Neural progenitor cell (in vitro differentiated cells): Measurements from ENCODE around the gene CCDC174. TPM values are rescaled to one million over a fixed set of nuclear protein-coding genes. Genes with fewer than 3 reads are reported as not detected.

Experiments
- DNase-seq: peaks from one replicate; pipeline ENCODE4 v3.0.0-alpha.2; 2016; ENCODE audit warnings: low spot score
- H2AFZ ChIP-seq: fragments of 200-600 bp; sonication (generic); replicated peaks from 2 replicates; pipeline ENCODE4 v1.6.1; 2016; ENCODE audit warnings: antibody characterized with exemption
- H3F3A ChIP-seq: fragments of 200-600 bp; sonication (generic); 2 replicates; pipeline ENCODE4 v1.6.1; 2016; ENCODE audit warnings: antibody characterized with exemption, low read depth
- H3K27ac ChIP-seq: fragments of 200-600 bp; sonication (generic); 2 replicates; pipeline ENCODE4 v1.5.1; 2016; ENCODE audit warnings: mild to moderate bottlenecking
- H3K27me3 ChIP-seq: fragments of 200-600 bp; sonication (generic); 2 replicates; pipeline ENCODE4 v1.6.1; 2016; ENCODE audit warnings: mild to moderate bottlenecking, moderate library complexity
- H3K36me3 ChIP-seq: fragments of 200-600 bp; sonication (generic); 2 replicates; pipeline ENCODE4 v1.5.1; 2016
- H3K4me1 ChIP-seq: fragments of 200-600 bp; sonication (generic); 2 replicates; pipeline ENCODE4 v1.6.1; 2016; ENCODE audit warnings: mixed run types
- H3K4me2 ChIP-seq: fragments of 200-600 bp; sonication (generic); 2 replicates; pipeline ENCODE4 v1.6.1; 2016
- H3K4me3 ChIP-seq: fragments of 200-600 bp; sonication (generic); 2 replicates; pipeline ENCODE4 v1.5.1; 2016
- H3K79me2 ChIP-seq: fragments of 200-600 bp; sonication (generic); 2 replicates; pipeline ENCODE4 v1.6.1; 2016; ENCODE audit warnings: low read depth
- H3K9ac ChIP-seq: fragments of 200-600 bp; sonication (generic); 2 replicates; pipeline ENCODE4 v1.6.1; 2016
- H3K9me3 ChIP-seq: fragments of 200-600 bp; sonication (generic); 2 replicates; pipeline ENCODE4 v1.5.1; 2016; ENCODE audit warnings: low read depth
- H4K20me1 ChIP-seq: fragments of 200-600 bp; sonication (generic); 2 replicates; pipeline ENCODE4 v1.6.1; 2016; ENCODE audit warnings: low read depth
- H3K27ac Mint-ChIP-seq: 3 replicates; pipeline ENCODE4 v1.8.0; 2021; ENCODE audit warnings: mixed read lengths
- H3K27me3 Mint-ChIP-seq: 2 replicates; pipeline ENCODE4 v1.8.0; 2022; ENCODE audit warnings: low read depth, mild to moderate bottlenecking, inconsistent platforms, moderate library complexity, mixed read lengths; ENCODE audit not compliant: insufficient read depth
- H3K36me3 Mint-ChIP-seq: 3 replicates; pipeline ENCODE4 v1.8.0; 2021; ENCODE audit warnings: mixed read lengths
- H3K4me1 Mint-ChIP-seq: 3 replicates; pipeline ENCODE4 v1.8.0; 2021; ENCODE audit warnings: mixed read lengths
- H3K4me3 Mint-ChIP-seq: 3 replicates; pipeline ENCODE4 v1.8.0; 2021; ENCODE audit warnings: mild to moderate bottlenecking, moderate library complexity, mixed read lengths
- H3K9me3 Mint-ChIP-seq: 3 replicates; pipeline ENCODE4 v1.8.0; 2020; ENCODE audit warnings: mixed read lengths
- EZH2 ChIP-seq: fragments of 200-600 bp; sonication (generic); IDR thresholded peaks from 2 replicates; pipeline ENCODE4 v1.6.1; 2017; ENCODE audit warnings: antibody characterized with exemption, mild to moderate bottlenecking, moderate library complexity
- EZH2phosphoT487 ChIP-seq: fragments of 200-600 bp; sonication (generic); IDR thresholded peaks from 2 replicates; pipeline ENCODE4 v1.6.1; 2017; ENCODE audit warnings: antibody characterized with exemption
- total RNA-seq: library from RNA; depleted of rRNA; stranded (reverse); fragments of >200 nt; gene quantifications from 2 replicates; pipeline ENCODE4 v1.2.3, GENCODE V29; 2015; ENCODE audit warnings: low replicate concordance
- TF ChIP-seq, protein P1 (sequence below): fragments of 200-600 bp; sonication (generic); IDR thresholded peaks from 2 replicates; pipeline ENCODE4 v1.5.1; 2017; ENCODE audit warnings: antibody characterized with exemption, mild to moderate bottlenecking

Gene CCDC174
- total RNA-seq, 1 donor from 2014 or later: 13.0 TPM

DNA sequence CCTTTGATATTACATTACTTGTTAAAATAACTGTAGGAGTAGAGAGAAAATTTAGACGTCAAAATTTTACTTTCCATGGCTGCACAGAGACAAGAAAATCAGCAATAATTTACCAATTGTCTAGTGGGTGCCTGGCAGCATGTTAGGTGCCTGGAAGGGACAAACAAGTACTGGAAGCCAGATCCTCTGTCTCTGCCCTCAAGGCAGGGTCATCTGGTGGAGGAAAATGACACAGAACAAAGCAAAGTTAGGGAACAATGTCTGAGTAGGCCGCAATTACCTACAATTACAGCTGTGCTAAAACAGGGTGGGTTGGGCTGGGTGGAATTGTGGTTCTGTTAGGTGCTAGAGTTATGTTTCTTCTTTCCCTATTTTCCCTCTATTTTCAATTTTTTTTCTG is 7.4 kb downstream of the CCDC174 start:
- H3K27me3 Mint-ChIP-seq: no peaks in the 10 kb centered on the region
- Histone ChIP-seq H3K27ac (no peak overlapping the region), H2AFZ (no peak overlapping the region), H3K36me3 (peaks cover 6% of the 10 kb centered on the region), H3K4me2 (no peak overlapping the region), H4K20me1 (peaks cover 6% of the 10 kb centered on the region), H3K9ac (no peak overlapping the region), H3F3A (no peaks in the 10 kb centered on the region), H3K4me1 (no peaks in the 10 kb centered on the region), H3K4me3 (no peak overlapping the region), H3K9me3 (no peaks in the 10 kb centered on the region), H3K27me3 (no peaks in the 10 kb centered on the region), H3K79me2 (peaks cover 1% of the 10 kb centered on the region)
- H3K4me1 Mint-ChIP-seq: peaks cover under 1% of the 10 kb centered on the region
- TF ChIP-seq, protein P1, sequence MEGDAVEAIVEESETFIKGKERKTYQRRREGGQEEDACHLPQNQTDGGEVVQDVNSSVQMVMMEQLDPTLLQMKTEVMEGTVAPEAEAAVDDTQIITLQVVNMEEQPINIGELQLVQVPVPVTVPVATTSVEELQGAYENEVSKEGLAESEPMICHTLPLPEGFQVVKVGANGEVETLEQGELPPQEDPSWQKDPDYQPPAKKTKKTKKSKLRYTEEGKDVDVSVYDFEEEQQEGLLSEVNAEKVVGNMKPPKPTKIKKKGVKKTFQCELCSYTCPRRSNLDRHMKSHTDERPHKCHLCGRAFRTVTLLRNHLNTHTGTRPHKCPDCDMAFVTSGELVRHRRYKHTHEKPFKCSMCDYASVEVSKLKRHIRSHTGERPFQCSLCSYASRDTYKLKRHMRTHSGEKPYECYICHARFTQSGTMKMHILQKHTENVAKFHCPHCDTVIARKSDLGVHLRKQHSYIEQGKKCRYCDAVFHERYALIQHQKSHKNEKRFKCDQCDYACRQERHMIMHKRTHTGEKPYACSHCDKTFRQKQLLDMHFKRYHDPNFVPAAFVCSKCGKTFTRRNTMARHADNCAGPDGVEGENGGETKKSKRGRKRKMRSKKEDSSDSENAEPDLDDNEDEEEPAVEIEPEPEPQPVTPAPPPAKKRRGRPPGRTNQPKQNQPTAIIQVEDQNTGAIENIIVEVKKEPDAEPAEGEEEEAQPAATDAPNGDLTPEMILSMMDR: no peak
- TF ChIP-seq EZH2phosphoT487: no peak
- no peak for TF ChIP-seq EZH2
- peaks cover 30% of the 10 kb centered on the region for H3K36me3 Mint-ChIP-seq
- no peak for DNase-seq
- H3K9me3 Mint-ChIP-seq: no peaks in the 10 kb centered on the region
- no peak overlapping the region for H3K27ac Mint-ChIP-seq
- no peak overlapping the region for H3K4me3 Mint-ChIP-seq

DNA sequence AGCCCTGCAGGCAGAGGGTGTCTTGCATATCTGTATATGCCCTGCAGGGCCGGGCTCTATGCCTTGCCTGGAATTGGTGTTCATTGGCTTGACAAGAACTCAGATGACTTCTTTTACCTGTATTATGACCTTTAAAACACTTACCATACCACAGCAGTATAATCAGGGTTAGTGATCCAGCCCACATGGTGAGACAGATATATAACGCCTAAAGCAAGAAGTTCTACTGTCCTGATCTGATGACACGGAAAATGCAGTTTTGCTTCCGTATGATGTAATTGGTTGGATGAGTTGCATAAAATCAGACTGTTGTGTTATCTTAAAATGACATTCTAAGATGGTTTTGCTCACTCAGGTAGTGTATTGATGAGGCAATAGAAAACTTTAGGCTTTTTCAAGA is 9.4 kb downstream of the CCDC174 start:
- DNase-seq: no peak
- Histone ChIP-seq H3K79me2 (no peaks in the 10 kb centered on the region), H4K20me1 (peaks cover 6% of the 10 kb centered on the region), H3K9me3 (no peaks in the 10 kb centered on the region), H3K27me3 (no peaks in the 10 kb centered on the region), H3F3A (no peaks in the 10 kb centered on the region), H3K9ac (no peak overlapping the region), H3K36me3 (peaks cover 7% of the 10 kb centered on the region), H2AFZ (no peak overlapping the region), H3K4me1 (no peaks in the 10 kb centered on the region), H3K4me2 (no peak overlapping the region), H3K4me3 (no peak overlapping the region), H3K27ac (no peak overlapping the region)
- H3K4me1 Mint-ChIP-seq: no peaks in the 10 kb centered on the region
- no peak for TF ChIP-seq EZH2
- TF ChIP-seq, protein P1: no peak
- no peak for TF ChIP-seq EZH2phosphoT487
- no peaks in the 10 kb centered on the region for H3K27me3 Mint-ChIP-seq
- peaks cover 33% of the 10 kb centered on the region for H3K36me3 Mint-ChIP-seq
- no peak overlapping the region for H3K4me3 Mint-ChIP-seq
- no peak overlapping the region for H3K27ac Mint-ChIP-seq
- no peaks in the 10 kb centered on the region for H3K9me3 Mint-ChIP-seq

DNA sequence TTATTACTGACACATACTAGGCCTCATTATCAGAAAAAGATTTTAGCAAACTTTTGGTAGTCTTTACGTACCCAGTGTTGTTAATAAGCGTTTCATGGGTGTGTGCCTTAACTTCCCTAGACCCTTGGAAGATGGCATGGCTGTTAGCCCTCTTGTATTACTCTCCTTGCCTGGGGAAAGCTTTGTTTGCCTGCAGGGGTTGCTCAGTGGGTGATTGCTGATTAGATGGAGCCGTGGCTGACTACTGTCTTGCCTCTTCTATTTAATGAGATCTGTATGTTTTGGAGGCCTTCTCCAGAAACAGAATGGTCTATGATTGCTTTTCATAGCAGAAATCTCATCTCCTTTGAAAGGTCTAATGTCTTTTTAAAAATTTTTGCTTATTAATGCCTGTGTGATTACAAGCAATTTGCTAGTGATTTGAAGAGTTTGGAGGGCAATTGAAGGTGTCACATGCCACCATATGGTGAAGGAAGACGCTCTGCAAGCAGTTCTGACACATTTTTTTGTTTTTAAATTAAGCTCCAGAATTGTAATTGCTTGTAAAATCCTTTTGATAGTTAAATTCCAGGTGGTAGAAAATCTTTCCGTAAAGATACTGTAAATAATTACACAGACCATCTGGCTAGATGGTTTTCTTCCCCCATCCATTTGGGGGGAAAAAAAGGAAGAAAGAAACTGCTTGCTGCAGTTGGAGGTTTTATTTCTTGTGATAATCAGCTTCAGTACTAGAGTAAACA is 12.0 kb downstream of the CCDC174 start:
- Histone ChIP-seq H3K9me3 (no peaks in the 10 kb centered on the region), H3K27me3 (no peaks in the 10 kb centered on the region), H3K9ac (no peak overlapping the region), H3K36me3 (peaks cover 22% of the 10 kb centered on the region), H3K4me2 (no peak overlapping the region), H4K20me1 (no peaks in the 10 kb centered on the region), H2AFZ (no peak overlapping the region), H3K4me3 (no peak overlapping the region), H3K79me2 (no peaks in the 10 kb centered on the region), H3K27ac (no peak overlapping the region), H3K4me1 (no peaks in the 10 kb centered on the region), H3F3A (no peaks in the 10 kb centered on the region)
- no peaks in the 10 kb centered on the region for H3K4me1 Mint-ChIP-seq
- H3K27ac Mint-ChIP-seq: no peak overlapping the region
- TF ChIP-seq, protein P1: no peak
- TF ChIP-seq EZH2phosphoT487 (no peak), EZH2 (no peak)
- no peak for DNase-seq
- H3K4me3 Mint-ChIP-seq: no peak overlapping the region
- peaks cover 34% of the 10 kb centered on the region for H3K36me3 Mint-ChIP-seq
- H3K27me3 Mint-ChIP-seq: no peaks in the 10 kb centered on the region
- no peaks in the 10 kb centered on the region for H3K9me3 Mint-ChIP-seq
